K562 (cell line): ENCODE data around the gene ACSS1. TPM values are rescaled to one million over a fixed set of nuclear protein-coding genes. Genes with fewer than 3 reads are reported as not detected.

Experiments used
- ATAC-seq: fragments of 200-7000 bp; cut with Tn5 transposase; 3 replicates; pipeline ENCODE4 v1.9.1; 2020; ENCODE audit warnings: moderate library complexity
- BruUV-seq: library from RNA; stranded (reverse); fragments of 400-500 nt; replicated peaks from 2 replicates; lab custom pipeline; 2021; lab: Mats Ljungman, UMichigan
- CTCF ChIA-PET: fragments of 300-600 bp; formaldehyde crosslinking; extraction: SDS; loops from one replicate; lab custom pipeline; 2021; ENCODE audit warnings: low intra/inter-chr PET ratio; lab: Yijun Ruan, JAX
- POLR2A ChIA-PET: fragments of 300-600, 350-650 bp; sonication (Branson Sonifier 250); formaldehyde crosslinking; extraction: SDS; loops from one replicate; lab custom pipeline; 2021; ENCODE audit warnings: antibody characterized with exemption, inconsistent platforms; lab: Yijun Ruan, JAX
- DNase-seq, 4 experiments: peaks; one replicate each; pipeline versions ENCODE4 v3.0.0 to v3.0.0-alpha.2; 2011 to 2018; ENCODE audit warnings: low spot score in 3 of 4, mixed read lengths in 3 of 4; ENCODE audit errors: extremely low read depth in 1 of 4
- FAIRE-seq: peaks from 2 replicates; lab custom pipeline; 2011; peaks lifted over from hg19 to GRCh38; lab: Jason Lieb, UNC
- H2AFZ ChIP-seq: 2 replicates; pipeline ENCODE4 v1.6.0; 2011; ENCODE audit warnings: low read depth, low read length, control low read depth, inconsistent platforms
- H3K27ac ChIP-seq: fragments of 200-600 bp; 3 replicates; pipeline ENCODE4 v1.8.0; 2011; ENCODE audit warnings: low read depth, mild to moderate bottlenecking, control low read depth, inconsistent platforms, low read length, moderate library complexity, mixed read lengths; ENCODE audit errors: extremely low read depth
- H3K27me3 ChIP-seq, 2 experiments: fragments of 300-600 bp in 1 of 2; 2 replicates in 1 of 2; 3 replicates in 1 of 2; pipeline versions ENCODE4 v1.6.0 to v1.8.0; 2011; ENCODE audit warnings: inconsistent platforms in 2 of 2, low read length in 2 of 2, mild to moderate bottlenecking in 1 of 2, mixed read lengths in 1 of 2, moderate library complexity in 1 of 2; ENCODE audit not compliant: control insufficient read depth in 2 of 2, insufficient read depth in 2 of 2
- H3K36me3 ChIP-seq: fragments of 300-600 bp; 3 replicates; pipeline ENCODE4 v1.8.0; 2011; ENCODE audit warnings: mild to moderate bottlenecking, low read length, inconsistent platforms; ENCODE audit not compliant: control insufficient read depth, insufficient read depth
- H3K4me1 ChIP-seq, 2 experiments: fragments of 200-600 bp in 1 of 2; replicated peaks in 1 of 2; 2 replicates in 1 of 2; 3 replicates in 1 of 2; pipeline versions ENCODE4 v1.5.1 to v1.8.0; 2011; ENCODE audit warnings: inconsistent platforms in 2 of 2, low read length in 2 of 2, mild to moderate bottlenecking in 1 of 2, mixed read lengths in 1 of 2, moderate library complexity in 1 of 2; ENCODE audit not compliant: control insufficient read depth in 2 of 2, insufficient read depth in 2 of 2
- H3K4me2 ChIP-seq: 2 replicates; pipeline ENCODE4 v1.6.1; 2011; ENCODE audit warnings: low read length, control low read depth, inconsistent platforms, mixed read lengths; ENCODE audit not compliant: insufficient read depth
- H3K4me3 ChIP-seq: fragments of 200-600 bp; sonication (generic), shearing (Covaris generic); 2 replicates; pipeline ENCODE4 v1.5.1; 2016; ENCODE audit warnings: control low read depth, inconsistent platforms
- H3K79me2 ChIP-seq: fragments of 200-600 bp; 3 replicates; pipeline ENCODE4 v1.8.0; 2011; ENCODE audit warnings: low read length, inconsistent platforms; ENCODE audit not compliant: control insufficient read depth, insufficient read depth
- H3K9ac ChIP-seq, 2 experiments: 2 replicates each; pipeline versions ENCODE4 v1.6.0 to v1.6.1; 2011; ENCODE audit warnings: low read depth in 2 of 2, low read length in 2 of 2, control low read depth in 1 of 2, inconsistent platforms in 1 of 2, mild to moderate bottlenecking in 1 of 2, mixed read lengths in 1 of 2; ENCODE audit not compliant: insufficient read depth in 1 of 2
- H3K9me1 ChIP-seq: one replicate; pipeline ENCODE4 v1.6.0; 2011; ENCODE audit warnings: inconsistent platforms, mild to moderate bottlenecking, low read length, moderate library complexity; ENCODE audit not compliant: control insufficient read depth, insufficient read depth
- H3K9me3 ChIP-seq: replicated peaks from 2 replicates; pipeline ENCODE4 v1.5.1; 2011; ENCODE audit warnings: low read depth, low read length, inconsistent platforms; ENCODE audit not compliant: control insufficient read depth, insufficient read depth
- H4K20me1 ChIP-seq: replicated peaks from 2 replicates; pipeline ENCODE4 v1.6.1; 2011; ENCODE audit warnings: low read length, inconsistent platforms, mixed read lengths; ENCODE audit not compliant: control insufficient read depth, insufficient read depth
- ASH1L ChIP-seq: fragments of 450-650 bp; IDR thresholded peaks from 2 replicates; pipeline ENCODE4 v1.6.1; 2018; ENCODE audit warnings: borderline replicate concordance, mild to moderate bottlenecking, low read depth; ENCODE audit not compliant: partially characterized antibody
- BRD9 ChIP-seq: fragments of 450-650 bp; IDR thresholded peaks from 2 replicates; pipeline ENCODE4 v1.6.1; 2018; ENCODE audit warnings: low read depth; ENCODE audit not compliant: partially characterized antibody
- FIP1L1 ChIP-seq: fragments of 200-400 bp; formaldehyde crosslinking; IDR thresholded peaks from 2 replicates; pipeline ENCODE4 v1.6.1; 2018; ENCODE audit warnings: mild to moderate bottlenecking, low read depth, low read length; ENCODE audit not compliant: poor library complexity, severe bottlenecking
- MCM7 ChIP-seq, 2 experiments: fragments of 450-650 bp; IDR thresholded peaks; 2 replicates each; pipeline ENCODE4 v1.6.1; 2016 to 2018
- SMAD3 ChIP-seq: fragments of 450-650 bp; formaldehyde crosslinking; conservative IDR thresholded peaks from 2 replicates; pipeline ENCODE4 v1.4.0; 2020; ENCODE audit warnings: mild to moderate bottlenecking
- SREBF2 ChIP-seq: sonication (generic); formaldehyde crosslinking; IDR thresholded peaks from 2 replicates; pipeline ENCODE4 v1.4.0; 2020; ENCODE audit warnings: mild to moderate bottlenecking, missing genetic modification reagents
- TCFL5 ChIP-seq: fragments of 250-450 bp; sonication (Bioruptor Pico); conservative IDR thresholded peaks from 2 replicates; pipeline ENCODE4 v1.6.1; 2021; ENCODE audit warnings: mild to moderate bottlenecking, moderate library complexity, matching md5 sums
- XRCC5 ChIP-seq: fragments of 200-400 bp; formaldehyde crosslinking; IDR thresholded peaks from 2 replicates; pipeline ENCODE4 v1.6.1; 2017; ENCODE audit warnings: low read depth, mild to moderate bottlenecking, low read length
- ZNF77 ChIP-seq: fragments of 250-450 bp; sonication (Bioruptor Pico); IDR thresholded peaks from 2 replicates; pipeline ENCODE4 v1.5.0; 2020
- WGBS: fragments of 100-300 bp; shearing (Covaris generic); methylation state at CpG from one replicate; pipeline ENCODE4 v1.1.6; 2016; ENCODE audit warnings: low coverage, mixed read lengths; ENCODE audit not compliant: insufficient coverage; ENCODE audit errors: missing lambda C conversion rate; 5-methylcytosine and 5-hydroxymethylcytosine counted together
- in situ Hi-C: fragments of 300-500 bp; cut with MboI; formaldehyde crosslinking; loops from 4 replicates; pipeline ENCODE4 v1.15.0; 2018; ENCODE audit warnings: inconsistent platforms, mixed read lengths
- intact Hi-C: fragments of 100-400 bp; cut with micrococcal nuclease; formaldehyde crosslinking; loops from 2 replicates; pipeline ENCODE4 v1.14.2; 2022
- polyA plus RNA-seq, 8 experiments: library from polyadenylated mRNA; depleted of rRNA in 4 of 8; stranded (reverse) in 5 of 8; unstranded in 3 of 8; fragments of >200 nt; fragmentation: Nextera tagmentation in 2 of 8; fragmentation: Illumina TruSeq in 1 of 8; extraction: Ambion mirVana in 2 of 8; extraction: Trizol in 1 of 8; gene quantifications; 2 replicates each; pipeline versions ENCODE4 v1.2.1 to v1.2.3, GENCODE V29; 2011 to 2014; ENCODE audit warnings: inconsistent platforms in 1 of 8, missing spikeins in 1 of 8
- total RNA-seq, 7 experiments: library from RNA; depleted of rRNA in 6 of 7; stranded (reverse); fragments of >200 nt in 6 of 7; fragmentation: Illumina TruSeq in 2 of 7; extraction: Trizol in 2 of 7; gene quantifications; 2 replicates each; pipeline versions ENCODE4 v1.2.1 to v1.2.3, GENCODE V29; 2011 to 2021; ENCODE audit warnings: low replicate concordance in 1 of 7
- TF ChIP-seq, protein P1 (sequence below): sonication (generic); formaldehyde crosslinking; IDR thresholded peaks from 2 replicates; pipeline ENCODE4 v1.8.0; 2022; ENCODE audit warnings: missing genetic modification reagents, mild to moderate bottlenecking, moderate library complexity, borderline replicate concordance
- TF ChIP-seq, protein P2 (sequence below): fragments of 450-650 bp; formaldehyde crosslinking; conservative IDR thresholded peaks from 2 replicates; pipeline ENCODE4 v1.4.0; 2022; ENCODE audit warnings: mild to moderate bottlenecking, missing genetic modification characterization
- TF ChIP-seq, protein P3 (sequence below): fragments of 450-650 bp; IDR thresholded peaks from 2 replicates; pipeline ENCODE4 v1.6.1; 2016; ENCODE audit warnings: low read depth, mild to moderate bottlenecking, moderate library complexity
- TF ChIP-seq, protein P4 (sequence below), 2 experiments: IDR thresholded peaks; 2 replicates each; pipeline ENCODE4 v1.6.1; 2012; ENCODE audit warnings: improper control_type of control experiment in 2 of 2, low read depth in 2 of 2, low read length in 2 of 2, borderline replicate concordance in 1 of 2

ACSS1 gene
- total and polyA plus RNA-seq, 9 of the 15 experiments (the other 6 are each of a cell fraction or from before 2014, with no cell fraction given), result 0.07 to 2.1 (median 0.27) TPM; not detected in 3

DNA sequence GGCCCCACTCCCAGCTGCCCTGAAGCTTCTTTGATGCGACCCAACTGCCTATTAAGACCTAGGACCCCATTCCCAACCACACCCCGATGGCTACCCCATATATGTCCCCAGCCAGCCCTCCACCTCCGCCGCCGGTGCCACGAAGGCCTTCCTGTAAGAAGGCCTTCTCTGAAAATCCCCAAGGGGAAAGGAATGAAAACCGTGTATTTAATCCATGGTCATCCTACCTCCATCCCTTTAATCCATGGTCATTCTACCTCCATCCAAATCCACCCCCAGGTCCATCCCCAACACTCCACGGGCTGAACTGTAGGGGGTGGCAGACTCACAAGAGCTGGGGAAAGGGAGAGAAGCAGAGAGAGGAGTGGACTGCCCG is 24.5 kb upstream of the ACSS1 start:
- no peaks in the 10 kb centered on the region; a peak in 1 of 5 replicates for H3K4me1 ChIP-seq
- no peaks in the 10 kb centered on the region for H3K36me3 ChIP-seq
- no peak overlapping the region for H3K9ac ChIP-seq
- POLR2A ChIA-PET, result no interaction called here
- WGBS, result 0% methylated on average over 4 of the region's 9 CpGs
- intact Hi-C loops, result no loop called here
- peaks cover 2 to 38% of the 10 kb centered on the region in 2 experiments; a peak in 3 of 5 replicates for H3K27me3 ChIP-seq
- TF ChIP-seq TCFL5 (CRISPR knock-in tag), result no peak
- no peak for TF ChIP-seq FIP1L1
- no peak for TF ChIP-seq SMAD3 (CRISPR knock-in tag)
- TF ChIP-seq XRCC5, result no peak
- no peak for TF ChIP-seq BRD9
- no peak for TF ChIP-seq ZNF77
- TF ChIP-seq MCM7 (IDR thresholded peaks at IDR 0.05), result no peak
- TF ChIP-seq, protein P1, sequence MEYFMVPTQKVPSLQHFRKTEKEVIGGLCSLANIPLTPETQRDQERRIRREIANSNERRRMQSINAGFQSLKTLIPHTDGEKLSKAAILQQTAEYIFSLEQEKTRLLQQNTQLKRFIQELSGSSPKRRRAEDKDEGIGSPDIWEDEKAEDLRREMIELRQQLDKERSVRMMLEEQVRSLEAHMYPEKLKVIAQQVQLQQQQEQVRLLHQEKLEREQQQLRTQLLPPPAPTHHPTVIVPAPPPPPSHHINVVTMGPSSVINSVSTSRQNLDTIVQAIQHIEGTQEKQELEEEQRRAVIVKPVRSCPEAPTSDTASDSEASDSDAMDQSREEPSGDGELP (CRISPR knock-in tag), result no peak
- TF ChIP-seq, protein P2, sequence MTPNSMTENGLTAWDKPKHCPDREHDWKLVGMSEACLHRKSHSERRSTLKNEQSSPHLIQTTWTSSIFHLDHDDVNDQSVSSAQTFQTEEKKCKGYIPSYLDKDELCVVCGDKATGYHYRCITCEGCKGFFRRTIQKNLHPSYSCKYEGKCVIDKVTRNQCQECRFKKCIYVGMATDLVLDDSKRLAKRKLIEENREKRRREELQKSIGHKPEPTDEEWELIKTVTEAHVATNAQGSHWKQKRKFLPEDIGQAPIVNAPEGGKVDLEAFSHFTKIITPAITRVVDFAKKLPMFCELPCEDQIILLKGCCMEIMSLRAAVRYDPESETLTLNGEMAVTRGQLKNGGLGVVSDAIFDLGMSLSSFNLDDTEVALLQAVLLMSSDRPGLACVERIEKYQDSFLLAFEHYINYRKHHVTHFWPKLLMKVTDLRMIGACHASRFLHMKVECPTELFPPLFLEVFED (CRISPR knock-in tag), result no peak
- TF ChIP-seq, protein P3, sequence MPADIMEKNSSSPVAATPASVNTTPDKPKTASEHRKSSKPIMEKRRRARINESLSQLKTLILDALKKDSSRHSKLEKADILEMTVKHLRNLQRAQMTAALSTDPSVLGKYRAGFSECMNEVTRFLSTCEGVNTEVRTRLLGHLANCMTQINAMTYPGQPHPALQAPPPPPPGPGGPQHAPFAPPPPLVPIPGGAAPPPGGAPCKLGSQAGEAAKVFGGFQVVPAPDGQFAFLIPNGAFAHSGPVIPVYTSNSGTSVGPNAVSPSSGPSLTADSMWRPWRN, result no peak
- TF ChIP-seq, protein P4, sequence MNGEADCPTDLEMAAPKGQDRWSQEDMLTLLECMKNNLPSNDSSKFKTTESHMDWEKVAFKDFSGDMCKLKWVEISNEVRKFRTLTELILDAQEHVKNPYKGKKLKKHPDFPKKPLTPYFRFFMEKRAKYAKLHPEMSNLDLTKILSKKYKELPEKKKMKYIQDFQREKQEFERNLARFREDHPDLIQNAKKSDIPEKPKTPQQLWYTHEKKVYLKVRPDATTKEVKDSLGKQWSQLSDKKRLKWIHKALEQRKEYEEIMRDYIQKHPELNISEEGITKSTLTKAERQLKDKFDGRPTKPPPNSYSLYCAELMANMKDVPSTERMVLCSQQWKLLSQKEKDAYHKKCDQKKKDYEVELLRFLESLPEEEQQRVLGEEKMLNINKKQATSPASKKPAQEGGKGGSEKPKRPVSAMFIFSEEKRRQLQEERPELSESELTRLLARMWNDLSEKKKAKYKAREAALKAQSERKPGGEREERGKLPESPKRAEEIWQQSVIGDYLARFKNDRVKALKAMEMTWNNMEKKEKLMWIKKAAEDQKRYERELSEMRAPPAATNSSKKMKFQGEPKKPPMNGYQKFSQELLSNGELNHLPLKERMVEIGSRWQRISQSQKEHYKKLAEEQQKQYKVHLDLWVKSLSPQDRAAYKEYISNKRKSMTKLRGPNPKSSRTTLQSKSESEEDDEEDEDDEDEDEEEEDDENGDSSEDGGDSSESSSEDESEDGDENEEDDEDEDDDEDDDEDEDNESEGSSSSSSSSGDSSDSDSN (IDR thresholded peaks at IDR 0.05; ENCODE audit: borderline replicate concordance in 1 of 2, low read depth in 2 of 2, low read length in 2 of 2), result no peak
- TF ChIP-seq ASH1L, result no peak
- TF ChIP-seq SREBF2, result no peak
- TF ChIP-seq, all 486 proteins: peak for 0
- Histone ChIP-seq H3K9me3 (no peaks in the 10 kb centered on the region), H3K4me2 (no peak overlapping the region), H3K4me3 (no peak overlapping the region), H3K9me1 (no peaks in the 10 kb centered on the region), H2AFZ (no peak overlapping the region), H3K79me2 (no peaks in the 10 kb centered on the region), H3K27ac (no peak overlapping the region), H4K20me1 (no peaks in the 10 kb centered on the region; the same call in 1 of the 2 replicates)
- ATAC-seq, result no peak
- no peak for DNase-seq
- CTCF ChIA-PET, result no interaction called here
- no TSS peak for BruUV-seq
- in situ Hi-C loops, result no loop called here
- FAIRE-seq, result no peak
